DMS153 (cell line): ENCODE measurements around the gene FAM9C.
"Not testable (repeated sequence)": the region's sequence is repeated elsewhere in the genome, so short reads cannot be mapped to it uniquely, and the experiment has no call there.

Experiments used
- DNase-seq: peaks from one replicate; lab custom pipeline; 2025; lab: John Stamatoyannopoulos, UW

FAM9C gene

DNA sequence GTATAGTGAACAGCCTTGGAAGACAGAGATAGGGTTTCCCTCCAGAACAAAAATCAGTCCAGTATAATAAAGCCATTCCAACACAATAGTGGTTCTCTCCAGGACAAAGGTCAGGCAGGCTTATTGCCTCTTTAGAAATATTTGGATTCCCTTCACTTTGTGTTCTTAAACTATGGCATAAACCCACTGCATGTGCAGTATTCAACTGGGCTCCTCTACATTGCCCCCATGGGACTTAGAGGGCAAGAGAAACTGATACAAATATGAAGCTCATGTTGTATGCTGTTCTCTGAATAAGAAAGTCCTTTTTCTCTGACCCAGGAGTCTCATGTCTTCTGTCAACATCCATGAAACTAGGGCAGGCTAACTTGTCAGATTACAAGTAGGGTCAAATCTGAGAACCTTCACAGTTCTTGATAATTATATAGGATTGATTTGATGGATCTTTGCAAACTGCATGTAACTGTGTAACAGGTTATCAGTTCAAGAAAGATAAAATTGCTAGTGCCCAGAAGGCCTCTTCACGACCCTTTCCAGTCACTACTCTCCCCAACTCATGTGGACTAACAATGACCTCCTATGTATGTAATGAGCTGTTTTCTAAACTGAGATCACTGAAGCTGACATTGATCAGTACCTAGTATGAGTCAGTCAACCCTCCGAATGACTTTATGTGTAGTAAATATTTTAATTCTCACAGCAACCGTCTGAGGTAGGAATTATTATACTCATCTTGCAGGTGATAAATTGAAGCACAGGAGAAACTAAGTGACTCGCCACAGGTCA is 31.9 kb upstream of the FAM9C start:
- no peak for DNase-seq

GRCh38 chrX:13074297-13075262 is 30.2 kb upstream of the FAM9C start:
- DNase-seq, result no peak

DNA sequence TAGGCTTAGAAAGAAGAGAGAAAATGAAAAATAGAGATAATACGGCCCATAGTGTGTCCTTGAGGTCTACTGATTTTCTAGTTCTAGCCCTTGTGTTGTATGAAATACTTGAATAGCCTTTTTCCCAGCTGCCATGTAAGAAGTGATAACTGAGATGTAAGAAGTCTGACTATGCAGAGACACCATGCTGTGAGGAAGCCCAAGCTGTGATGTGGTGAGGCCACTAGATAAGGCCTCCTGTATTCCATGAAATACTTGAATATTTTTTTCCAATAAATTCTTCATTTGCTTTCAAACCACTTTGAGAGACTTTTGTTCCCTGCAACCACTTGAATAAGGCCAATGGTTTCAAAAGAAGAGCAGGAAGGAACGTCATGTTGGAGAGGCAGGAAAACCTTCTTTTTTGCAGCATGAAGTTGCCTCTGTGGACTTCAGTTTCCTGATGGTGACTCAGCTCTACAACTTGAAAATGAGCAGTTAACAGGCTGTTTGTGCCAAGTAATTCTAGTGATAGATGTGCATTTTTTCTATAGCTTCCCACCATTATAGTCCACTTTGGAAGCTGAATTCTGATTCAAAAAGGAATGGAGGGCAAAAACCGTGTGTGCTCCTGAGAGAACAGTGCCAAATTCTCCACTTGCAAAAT is 25.5 kb upstream of the FAM9C start:
- no peak for DNase-seq

- no peak for DNase-seq
Measured at GRCh38 chrX:13068651-13069050, 24.2 kb upstream of the FAM9C start.

GRCh38 chrX:13067773-13068172 is 23.4 kb upstream of the FAM9C start:
- DNase-seq, result no peak

GRCh38 chrX:13066391-13066790 is 22.0 kb upstream of the FAM9C start:
- no peak for DNase-seq

DNA sequence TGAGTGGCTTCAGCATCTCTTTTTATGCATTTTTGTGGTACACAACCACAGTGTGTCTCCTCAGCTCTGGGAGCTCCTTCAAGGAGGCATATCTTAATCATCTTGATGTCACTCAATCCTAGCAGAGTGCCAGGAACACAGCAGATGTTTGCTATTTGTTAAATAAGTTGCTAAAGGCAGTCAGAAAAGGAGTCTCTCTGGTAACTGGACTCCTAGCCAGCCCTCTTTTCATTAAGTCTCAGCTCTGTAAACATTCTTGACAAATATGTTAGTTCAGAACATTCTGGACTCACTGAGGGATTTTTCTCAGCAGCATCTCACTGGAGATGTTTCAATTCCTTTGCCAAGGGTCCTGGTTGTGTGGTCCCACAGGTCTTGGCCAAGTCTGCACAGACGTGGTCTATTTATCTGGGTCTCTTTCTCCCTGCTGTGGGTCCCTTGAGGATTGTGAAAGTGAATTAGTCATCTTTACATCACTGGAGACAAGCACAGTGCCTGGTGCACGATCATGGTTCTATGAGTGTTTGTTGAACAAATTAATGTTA is 20.3 kb upstream of the FAM9C start:
- no peak for DNase-seq

- DNase-seq, result not testable (repeated sequence)
Measured at GRCh38 chrX:13063124-13063523, 18.7 kb upstream of the FAM9C start.

GRCh38 chrX:13062331-13062730 is 17.9 kb upstream of the FAM9C start:
- DNase-seq, result not testable (repeated sequence)

DNA sequence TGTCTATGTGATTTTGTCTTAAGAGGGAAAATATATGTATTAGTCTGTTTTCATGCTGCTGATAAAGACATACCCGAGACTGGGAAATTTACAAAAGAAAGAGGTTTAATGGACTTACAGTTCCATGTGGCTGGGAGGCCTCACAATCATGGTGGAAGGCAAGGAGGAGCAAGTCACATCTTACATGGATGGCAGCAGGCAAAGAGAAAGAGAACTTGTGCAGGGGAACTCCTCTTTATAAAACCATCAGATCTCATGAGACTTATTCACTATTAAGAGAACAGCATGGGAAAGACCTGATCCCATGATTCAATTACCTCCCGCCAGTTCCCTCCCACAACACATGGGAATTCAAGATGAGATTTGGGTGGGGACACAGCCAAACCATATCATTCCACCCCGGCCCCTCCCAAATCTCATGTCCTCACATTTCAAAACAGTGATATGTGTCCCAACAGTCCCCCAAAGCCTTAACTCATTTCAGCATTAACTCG is 16.8 kb upstream of the FAM9C start:
- DNase-seq, result not testable (repeated sequence)

DNA sequence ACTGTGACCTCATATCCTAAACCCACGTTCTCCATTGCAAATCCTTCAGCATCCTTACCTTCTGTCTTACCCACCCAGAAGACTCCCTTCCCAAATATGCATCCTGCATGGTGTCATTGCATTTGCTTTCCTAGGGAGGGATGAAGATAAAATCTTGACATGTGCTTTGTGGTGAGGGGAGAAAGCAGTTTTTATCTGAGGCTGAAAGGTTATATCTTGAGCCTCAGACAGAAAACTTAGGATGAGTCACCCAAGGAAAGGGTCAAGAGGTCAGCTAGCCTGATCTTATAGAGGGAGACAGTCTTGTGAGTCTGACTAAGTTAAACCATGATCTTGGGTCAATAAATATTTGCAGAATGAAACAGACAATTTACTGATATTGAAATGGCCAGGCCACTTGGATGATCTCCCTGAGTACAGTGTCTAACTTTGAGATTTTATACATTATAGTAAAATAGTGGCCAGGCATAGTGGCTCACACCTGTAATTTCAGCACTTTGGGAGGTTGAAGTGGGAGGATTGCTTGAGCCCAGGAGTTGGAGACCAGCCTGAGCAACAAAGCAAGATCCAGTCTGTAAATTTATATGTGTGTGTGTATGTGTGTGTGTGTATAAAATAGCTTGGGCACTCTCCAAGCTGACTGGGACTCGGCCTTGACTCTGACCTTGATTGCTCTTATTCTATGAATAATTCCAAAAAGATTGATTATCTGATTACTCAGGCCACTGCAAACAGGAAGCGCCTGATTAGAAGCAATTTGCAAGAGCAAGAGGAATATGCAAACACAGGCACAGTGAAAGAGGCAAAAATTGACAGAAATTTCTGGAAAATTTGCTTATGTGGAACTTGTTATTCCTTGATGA is 15.4 kb upstream of the FAM9C start:
- DNase-seq, result no peak

DNA sequence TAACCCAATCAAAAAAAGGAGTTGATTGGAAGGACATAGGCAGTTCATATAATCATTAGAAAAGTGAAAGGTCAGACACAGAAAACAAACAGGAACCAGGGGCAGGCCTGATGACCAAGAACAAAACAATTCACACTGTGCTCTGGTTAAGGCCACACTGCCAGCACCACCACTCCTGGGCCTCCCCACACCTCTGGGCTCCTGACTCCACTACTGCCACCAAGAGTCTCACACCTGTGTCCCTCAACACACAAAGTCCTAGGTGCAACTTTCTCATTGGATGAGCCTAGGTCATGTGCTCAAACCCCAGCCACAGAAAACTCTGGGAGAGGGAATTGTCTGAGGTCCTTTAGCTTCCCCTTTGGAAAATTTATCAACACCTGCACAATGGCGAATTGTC is 11.1 kb upstream of the FAM9C start:
- DNase-seq, result no peak

- DNase-seq, result no peak
Measured at GRCh38 chrX:13053171-13053570, 8.8 kb upstream of the FAM9C start.

DNA sequence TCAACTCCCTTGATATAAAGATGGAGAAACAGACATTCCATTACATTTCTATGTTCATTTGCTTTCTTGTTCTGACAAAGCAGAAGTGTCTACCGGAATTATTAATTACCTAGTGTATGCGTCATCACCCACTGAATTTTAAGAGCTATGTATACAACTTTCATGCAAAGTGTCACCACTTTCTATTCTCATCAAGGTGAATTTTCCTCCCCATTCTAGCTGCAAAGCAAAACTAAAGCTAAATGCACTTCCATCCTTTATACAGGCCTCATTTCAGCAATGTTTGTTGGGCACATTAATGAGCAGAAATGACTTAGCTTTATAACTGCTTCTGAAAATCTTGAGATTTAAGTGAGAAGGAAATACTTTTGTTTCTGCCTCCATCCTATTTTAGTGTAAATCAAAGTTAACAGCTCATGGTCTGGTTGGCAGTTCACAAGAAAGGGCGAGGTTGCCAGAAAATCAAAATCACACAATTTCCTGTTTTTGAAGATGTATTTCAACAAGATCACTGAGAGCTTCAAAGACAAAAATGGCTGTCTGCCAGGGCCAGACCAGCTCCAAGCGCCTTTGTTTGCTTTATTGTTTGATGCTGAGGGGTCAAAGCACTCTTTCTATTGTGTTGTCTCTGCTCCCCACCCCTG is 7.2 kb upstream of the FAM9C start:
- DNase-seq, result no peak

- no peak for DNase-seq
Measured at GRCh38 chrX:13051167-13051528, 6.7 kb upstream of the FAM9C start.

GRCh38 chrX:13050151-13050550 is 5.7 kb upstream of the FAM9C start:
- DNase-seq, result no peak

DNA sequence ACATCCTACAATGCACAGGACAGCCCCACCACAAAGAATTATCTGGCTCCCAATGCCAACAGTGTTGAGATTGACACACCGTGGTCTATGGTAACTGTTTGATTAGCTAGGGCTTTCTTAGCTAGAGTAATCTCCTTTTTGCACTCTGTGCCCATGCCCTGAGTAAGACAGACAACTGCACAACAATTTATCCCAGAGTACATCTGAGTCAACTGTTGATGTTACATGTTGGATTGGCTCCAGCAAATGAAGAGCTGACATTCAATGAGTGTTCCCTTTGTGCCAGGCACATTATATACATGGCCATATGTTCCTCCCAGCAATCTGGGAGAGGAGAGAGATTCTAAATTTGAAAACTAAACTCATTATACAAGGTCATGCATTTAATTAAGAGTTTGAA is 3.9 kb upstream of the FAM9C start:
- no peak for DNase-seq

DNA sequence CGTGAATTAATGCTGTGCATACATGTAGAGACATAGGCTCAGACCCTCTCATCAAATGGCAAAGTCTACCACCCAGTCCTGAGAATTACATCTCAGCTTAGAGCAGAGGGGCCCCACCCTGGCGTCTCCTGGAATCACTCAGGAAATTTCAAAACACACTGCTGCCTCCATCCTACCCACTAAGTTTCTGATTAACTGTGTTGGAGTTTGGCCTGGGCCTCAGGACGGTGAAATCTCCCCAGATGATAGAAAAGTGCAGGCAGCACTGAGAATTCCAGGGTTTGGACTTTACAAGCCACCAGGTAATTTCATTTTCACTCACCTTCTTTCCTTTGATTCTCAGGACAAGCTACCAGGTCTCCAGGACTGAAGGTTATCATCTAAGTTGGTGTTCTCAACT is 3.3 kb upstream of the FAM9C start:
- DNase-seq, result no peak

- DNase-seq, result no peak
Measured at GRCh38 chrX:13046141-13046855, 1.9 kb upstream of the FAM9C start.

GRCh38 chrX:13043938-13044337 is 482 bp downstream of the FAM9C start:
- DNase-seq, result no peak
